GM12873 (cell line): Measurements from ENCODE around the gene OTOF.

ENCODE experiments used
- TF ChIP-seq, protein P1 (sequence below): IDR thresholded peaks from 2 replicates; pipeline ENCODE4 v1.5.1; 2012; ENCODE audit warnings: low read depth, mild to moderate bottlenecking, moderate library complexity, low read length, control low read depth; ENCODE audit not compliant: insufficient read depth; ENCODE audit errors: missing control alignments

Gene OTOF

DNA sequence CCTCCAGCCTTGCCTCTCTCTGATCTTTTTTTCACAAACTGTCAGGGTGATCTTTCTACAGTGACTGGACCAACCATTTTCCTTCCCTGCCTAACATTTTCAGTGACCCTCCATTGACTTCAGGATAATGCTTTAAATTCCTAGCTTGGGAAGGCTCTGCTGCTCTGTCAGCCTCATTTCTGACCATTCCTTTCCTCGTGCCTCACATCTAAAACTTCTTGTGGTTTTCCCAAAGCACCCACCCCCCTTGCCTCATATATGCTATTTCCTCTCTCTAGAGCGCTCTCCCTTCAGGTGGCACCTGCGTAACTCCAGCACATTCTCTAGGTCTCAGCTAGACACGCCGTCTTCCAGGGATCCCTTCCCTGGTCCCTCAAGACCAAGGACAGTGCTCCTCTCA, 39.0 kb downstream of the OTOF start:
- TF ChIP-seq, protein P1, sequence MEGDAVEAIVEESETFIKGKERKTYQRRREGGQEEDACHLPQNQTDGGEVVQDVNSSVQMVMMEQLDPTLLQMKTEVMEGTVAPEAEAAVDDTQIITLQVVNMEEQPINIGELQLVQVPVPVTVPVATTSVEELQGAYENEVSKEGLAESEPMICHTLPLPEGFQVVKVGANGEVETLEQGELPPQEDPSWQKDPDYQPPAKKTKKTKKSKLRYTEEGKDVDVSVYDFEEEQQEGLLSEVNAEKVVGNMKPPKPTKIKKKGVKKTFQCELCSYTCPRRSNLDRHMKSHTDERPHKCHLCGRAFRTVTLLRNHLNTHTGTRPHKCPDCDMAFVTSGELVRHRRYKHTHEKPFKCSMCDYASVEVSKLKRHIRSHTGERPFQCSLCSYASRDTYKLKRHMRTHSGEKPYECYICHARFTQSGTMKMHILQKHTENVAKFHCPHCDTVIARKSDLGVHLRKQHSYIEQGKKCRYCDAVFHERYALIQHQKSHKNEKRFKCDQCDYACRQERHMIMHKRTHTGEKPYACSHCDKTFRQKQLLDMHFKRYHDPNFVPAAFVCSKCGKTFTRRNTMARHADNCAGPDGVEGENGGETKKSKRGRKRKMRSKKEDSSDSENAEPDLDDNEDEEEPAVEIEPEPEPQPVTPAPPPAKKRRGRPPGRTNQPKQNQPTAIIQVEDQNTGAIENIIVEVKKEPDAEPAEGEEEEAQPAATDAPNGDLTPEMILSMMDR: no peak

DNA sequence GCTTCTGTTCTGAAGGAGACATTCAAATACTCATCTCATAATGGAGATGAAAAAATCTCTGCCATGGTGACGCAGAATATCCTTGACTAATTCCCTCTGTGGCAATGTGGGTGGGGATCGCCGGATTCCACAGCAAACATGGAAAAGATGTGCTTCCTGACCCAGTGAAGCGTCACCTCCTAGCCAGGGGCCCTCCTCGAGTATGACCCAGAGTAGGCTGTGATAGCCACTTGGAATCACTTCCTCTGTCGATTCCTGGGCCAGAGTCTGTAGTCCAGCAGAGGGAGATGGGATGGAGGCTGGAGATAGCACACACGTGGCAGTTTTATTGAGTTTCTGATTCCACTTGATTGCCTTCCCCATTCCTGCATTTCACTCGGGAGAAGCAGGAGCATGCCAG, 39.4 kb downstream of the OTOF start:
- TF ChIP-seq, protein P1: no peak

DNA sequence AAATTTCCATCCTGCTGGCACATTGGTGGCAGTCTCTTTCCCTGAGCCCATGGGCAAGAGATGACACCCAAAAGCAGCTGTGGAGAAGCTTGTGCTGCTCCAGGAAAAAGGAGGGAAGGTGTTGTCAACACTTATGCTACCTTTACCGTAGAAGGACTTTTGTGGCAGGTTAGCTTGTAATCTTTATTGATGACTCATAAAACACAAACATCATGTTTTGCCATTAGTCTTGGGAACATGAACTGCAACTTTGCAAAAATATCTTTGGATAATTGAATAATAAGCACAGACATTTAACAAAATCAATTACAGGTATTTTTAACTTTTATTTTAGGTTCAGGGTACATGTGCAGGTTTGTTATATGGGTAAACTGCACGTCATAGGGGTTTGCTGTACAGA, 42.8 kb downstream of the OTOF start:
- TF ChIP-seq, protein P1: no peak

DNA sequence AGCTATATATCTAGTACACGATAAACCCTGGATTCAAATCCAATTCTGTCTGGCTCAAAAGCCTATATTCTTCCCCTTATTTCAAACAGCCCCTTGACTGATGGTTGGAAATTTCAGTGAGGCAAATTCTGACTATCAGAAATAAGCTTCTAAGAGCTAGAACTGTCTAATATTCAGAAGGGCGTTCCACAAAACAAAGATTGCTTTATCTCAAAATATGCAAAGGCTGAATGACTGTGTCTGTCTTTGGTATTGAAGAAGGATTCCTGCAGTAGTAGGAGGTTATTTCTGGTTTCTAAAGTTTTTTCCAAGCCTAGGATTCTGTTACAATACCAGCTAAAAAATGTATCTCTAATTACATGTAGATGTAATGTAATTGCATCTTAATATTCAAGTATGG, 45.1 kb downstream of the OTOF start:
- TF ChIP-seq, protein P1: no peak

DNA sequence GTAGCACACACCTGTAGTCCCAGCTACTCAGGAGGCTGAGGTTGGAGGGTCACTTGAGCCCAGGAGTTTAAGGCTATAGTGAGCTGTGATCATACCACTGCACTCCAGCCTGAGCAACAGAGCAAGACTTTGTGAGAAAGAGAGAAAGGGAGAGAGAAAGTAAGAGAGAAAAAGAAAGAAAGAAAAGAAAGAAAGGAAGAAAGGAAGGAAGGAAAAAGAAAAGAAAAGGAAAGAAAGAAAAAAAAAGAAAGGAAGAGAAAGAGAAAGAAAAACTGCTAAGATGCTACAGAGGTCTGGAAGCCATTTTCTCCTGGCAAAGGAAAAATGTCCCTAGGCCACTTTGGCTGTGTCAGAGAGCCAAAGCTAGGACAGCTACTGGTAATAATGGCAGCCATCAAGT, 45.6 kb downstream of the OTOF start:
- TF ChIP-seq, protein P1: no peak

DNA sequence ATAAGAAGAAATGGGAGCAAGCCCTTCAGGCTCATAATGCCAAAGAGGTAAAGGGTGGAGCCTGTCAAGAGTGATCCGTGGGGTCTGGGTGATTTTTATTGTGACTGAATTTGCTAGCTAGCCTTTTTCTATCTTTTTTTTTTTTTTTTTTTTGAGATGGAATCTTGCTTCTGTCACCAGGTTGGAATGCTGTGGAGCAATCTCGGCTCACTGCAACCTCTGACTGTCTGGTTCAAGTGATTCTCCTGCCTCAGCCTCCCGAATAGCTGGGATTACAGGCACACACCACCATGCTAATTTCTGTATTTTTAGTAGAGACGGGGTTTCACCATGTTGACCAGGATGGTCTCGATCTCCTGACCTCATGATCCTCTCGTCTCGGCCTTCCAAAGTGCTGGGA, 47.1 kb downstream of the OTOF start:
- TF ChIP-seq, protein P1: no peak

DNA sequence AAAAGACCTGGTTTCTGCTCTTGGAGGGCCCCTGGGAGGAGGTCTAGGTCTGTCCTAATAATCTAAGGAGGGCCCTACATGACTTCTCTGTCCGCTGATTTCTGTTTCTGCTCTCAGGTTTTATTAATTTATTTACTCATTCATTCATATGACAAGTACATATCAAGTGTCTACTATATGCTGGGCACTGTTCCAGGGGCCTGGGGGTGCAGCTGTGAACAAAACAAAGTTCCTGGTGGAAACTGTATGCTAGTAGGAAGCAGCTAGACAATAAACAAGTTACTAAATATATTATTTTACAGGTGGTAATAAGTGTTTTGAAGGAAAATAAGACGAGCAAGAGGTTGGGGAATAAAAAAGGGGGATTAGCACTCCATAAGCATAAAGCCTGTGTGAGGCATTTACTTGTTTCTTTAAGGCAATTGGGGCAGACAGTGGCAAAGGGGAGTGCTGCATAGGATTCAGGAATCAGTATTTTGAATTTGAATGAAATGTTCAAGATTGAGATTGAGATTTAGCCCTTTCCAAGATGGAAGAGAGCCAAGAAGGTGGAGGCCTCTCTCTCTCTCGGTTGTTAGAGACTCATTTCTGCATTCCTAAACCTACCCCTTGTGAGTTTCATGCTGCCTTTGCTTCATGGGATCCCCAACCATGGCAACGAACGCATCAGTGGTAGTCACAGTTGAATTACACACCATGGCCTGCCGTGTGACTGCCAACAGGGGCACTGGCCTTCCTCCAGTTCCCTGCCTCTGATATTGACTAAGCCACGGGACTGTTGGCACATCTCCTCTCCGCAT, 47.9 kb downstream of the OTOF start:
- TF ChIP-seq, protein P1: no peak
